Transverse colon (tissue), 4 donors: ENCODE measurements around the gene RASAL2.

Experiments used
- EP300 ChIP-seq: sonication (generic); formaldehyde crosslinking; IDR thresholded peaks from one replicate; pipeline ENCODE4 v1.6.1; 2017; ENCODE audit warnings: antibody characterized with exemption, low read depth
- POLR2A ChIP-seq: fragments of 450-650 bp; IDR thresholded peaks from one replicate; pipeline ENCODE4 v1.6.1; 2016; ENCODE audit warnings: antibody characterized with exemption, mild to moderate bottlenecking, moderate library complexity
- POLR2AphosphoS5 ChIP-seq, 3 donors: sonication (generic); formaldehyde crosslinking; IDR thresholded peaks; one replicate each; pipeline ENCODE4 v1.6.1; 2016; ENCODE audit warnings: antibody characterized with exemption in 3 of 3
- TF ChIP-seq, protein P1 (sequence below), 5 experiments: fragments of 200-600 bp in 3 of 5; fragments of 450-650 bp in 2 of 5; sonication (generic) in 3 of 5; IDR thresholded peaks; 1 replicate in 2 of 5; 2 replicates in 3 of 5; pipeline ENCODE4 v1.5.1; 2016 to 2017; ENCODE audit warnings: antibody characterized with exemption in 5 of 5, inconsistent platforms in 3 of 5, mild to moderate bottlenecking in 2 of 5, moderate library complexity in 1 of 5

DNA sequence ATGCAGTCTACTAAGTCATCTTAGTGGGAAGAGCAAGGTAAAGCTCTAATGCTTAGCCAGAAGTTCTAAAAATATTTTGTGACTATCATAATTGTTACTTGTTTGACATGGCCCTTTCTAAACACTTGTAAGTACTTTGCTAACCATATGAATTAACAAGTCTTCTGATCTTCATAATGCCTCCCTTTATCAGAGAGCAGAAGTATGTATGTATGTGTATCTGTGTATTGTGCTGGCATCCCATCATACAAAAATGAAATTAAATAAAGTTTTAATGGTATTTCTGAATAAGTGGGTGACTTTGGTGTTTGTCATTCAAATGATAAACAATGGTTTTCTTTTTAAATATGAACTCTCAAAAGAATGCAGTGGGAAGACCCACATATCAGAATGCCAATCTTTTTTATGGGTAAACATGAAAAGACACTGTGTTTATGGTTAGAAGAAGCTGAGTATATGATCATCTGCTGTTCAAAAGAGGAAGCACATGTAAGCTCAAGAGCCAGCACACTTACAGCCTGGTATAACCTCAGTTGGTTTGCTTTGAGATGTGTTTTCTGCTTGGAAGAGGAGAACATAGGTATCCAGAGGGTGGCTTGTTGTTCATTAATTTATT is 243.3 kb downstream of the RASAL2 start:
- TF ChIP-seq, protein P1, sequence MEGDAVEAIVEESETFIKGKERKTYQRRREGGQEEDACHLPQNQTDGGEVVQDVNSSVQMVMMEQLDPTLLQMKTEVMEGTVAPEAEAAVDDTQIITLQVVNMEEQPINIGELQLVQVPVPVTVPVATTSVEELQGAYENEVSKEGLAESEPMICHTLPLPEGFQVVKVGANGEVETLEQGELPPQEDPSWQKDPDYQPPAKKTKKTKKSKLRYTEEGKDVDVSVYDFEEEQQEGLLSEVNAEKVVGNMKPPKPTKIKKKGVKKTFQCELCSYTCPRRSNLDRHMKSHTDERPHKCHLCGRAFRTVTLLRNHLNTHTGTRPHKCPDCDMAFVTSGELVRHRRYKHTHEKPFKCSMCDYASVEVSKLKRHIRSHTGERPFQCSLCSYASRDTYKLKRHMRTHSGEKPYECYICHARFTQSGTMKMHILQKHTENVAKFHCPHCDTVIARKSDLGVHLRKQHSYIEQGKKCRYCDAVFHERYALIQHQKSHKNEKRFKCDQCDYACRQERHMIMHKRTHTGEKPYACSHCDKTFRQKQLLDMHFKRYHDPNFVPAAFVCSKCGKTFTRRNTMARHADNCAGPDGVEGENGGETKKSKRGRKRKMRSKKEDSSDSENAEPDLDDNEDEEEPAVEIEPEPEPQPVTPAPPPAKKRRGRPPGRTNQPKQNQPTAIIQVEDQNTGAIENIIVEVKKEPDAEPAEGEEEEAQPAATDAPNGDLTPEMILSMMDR (IDR thresholded peaks at IDR 0.05): no peak
- no peak for TF ChIP-seq EP300
- no peak for TF ChIP-seq POLR2A
- no peak for TF ChIP-seq POLR2AphosphoS5 (IDR thresholded peaks at IDR 0.05)
